Natural killer cell (primary cell): ENCODE results near the gene BNIP5. TPM values are rescaled to one million over a fixed set of nuclear protein-coding genes. Genes with fewer than 3 reads are reported as not detected.
"Not testable (repeated sequence)": the region's sequence is repeated elsewhere in the genome, so short reads cannot be mapped to it uniquely, and the experiment has no call there.

Experiments used
- ATAC-seq, 3 donors: fragments of 150-1000 bp in 2 of 3; fragments of 200-7000 bp in 1 of 3; cut with Tn5 transposase; 1 replicate in 1 of 3; 2 replicates in 2 of 3; pipeline ENCODE4 v1.10.0; 2021; ENCODE audit warnings: mild to moderate bottlenecking in 2 of 3, moderate library complexity in 2 of 3
- DNase-seq, 2 donors: peaks; one replicate each; pipeline versions ENCODE4 v3.0.0 to v3.0.0-alpha.2; 2013 to 2021; ENCODE audit warnings: mixed read lengths in 1 of 2
- H3K27ac ChIP-seq: one replicate; pipeline ENCODE4 v1.5.1; 2013; ENCODE audit warnings: mild to moderate bottlenecking, low read length
- H3K27me3 ChIP-seq: one replicate; pipeline ENCODE4 v1.6.1; 2013; ENCODE audit warnings: low read length; ENCODE audit not compliant: control insufficient read depth, insufficient read depth
- H3K36me3 ChIP-seq: one replicate; pipeline ENCODE4 v1.6.1; 2013; ENCODE audit warnings: low read length; ENCODE audit not compliant: control insufficient read depth, insufficient read depth
- H3K4me1 ChIP-seq: one replicate; pipeline ENCODE4 v1.6.1; 2013; ENCODE audit warnings: low read length; ENCODE audit not compliant: control insufficient read depth, insufficient read depth
- H3K4me3 ChIP-seq: one replicate; pipeline ENCODE4 v1.5.1; 2013; ENCODE audit warnings: low read length
- H3K9me3 ChIP-seq: one replicate; pipeline ENCODE4 v1.6.1; 2013; ENCODE audit warnings: low read length; ENCODE audit not compliant: control insufficient read depth, insufficient read depth
- H3K27ac Mint-ChIP-seq, 2 donors: one replicate each; pipeline ENCODE4 v1.8.0; 2022; ENCODE audit warnings: mild to moderate bottlenecking in 2 of 2, mixed read lengths in 2 of 2, moderate library complexity in 1 of 2
- H3K27me3 Mint-ChIP-seq, 2 donors: one replicate each; pipeline ENCODE4 v1.8.0; 2022; ENCODE audit warnings: low read depth in 2 of 2, mixed read lengths in 2 of 2
- H3K36me3 Mint-ChIP-seq: one replicate; pipeline ENCODE4 v1.8.0; 2022; ENCODE audit warnings: mixed read lengths
- H3K4me1 Mint-ChIP-seq, 2 donors: one replicate each; pipeline ENCODE4 v1.8.0; 2022; ENCODE audit warnings: mixed read lengths in 2 of 2
- H3K4me3 Mint-ChIP-seq: one replicate; pipeline ENCODE4 v1.8.0; 2022; ENCODE audit warnings: mild to moderate bottlenecking, moderate library complexity, mixed read lengths
- H3K9me3 Mint-ChIP-seq, 2 donors: one replicate each; pipeline ENCODE4 v1.8.0; 2022; ENCODE audit warnings: mixed read lengths in 2 of 2
- WGBS: methylation state at CpG from one replicate; pipeline ENCODE4 v1.1.7; 2013; ENCODE audit warnings: missing lambda C conversion rate; ENCODE audit not compliant: insufficient coverage; 5-methylcytosine and 5-hydroxymethylcytosine counted together
- intact Hi-C: fragments of 100-400 bp; cut with micrococcal nuclease; formaldehyde crosslinking; loops from one replicate; pipeline ENCODE4 v1.14.2; 2022
- total RNA-seq, 4 donors: library from RNA; stranded (reverse); fragments of 120-200 nt in 1 of 4; gene quantifications; one replicate each; pipeline versions ENCODE4 v1.2.3 to v1.2.4, GENCODE V29; 2013 to 2022
- TF ChIP-seq, protein P1 (sequence below): fragments of 200-600 bp; IDR thresholded peaks from one replicate; pipeline ENCODE4 v1.8.0; 2022; ENCODE audit warnings: antibody characterized with exemption

Gene BNIP5
- total RNA-seq, 3 donors from 2014 or later (not counting 1 experiment from before 2014, with no cell fraction given) = not detected

DNA sequence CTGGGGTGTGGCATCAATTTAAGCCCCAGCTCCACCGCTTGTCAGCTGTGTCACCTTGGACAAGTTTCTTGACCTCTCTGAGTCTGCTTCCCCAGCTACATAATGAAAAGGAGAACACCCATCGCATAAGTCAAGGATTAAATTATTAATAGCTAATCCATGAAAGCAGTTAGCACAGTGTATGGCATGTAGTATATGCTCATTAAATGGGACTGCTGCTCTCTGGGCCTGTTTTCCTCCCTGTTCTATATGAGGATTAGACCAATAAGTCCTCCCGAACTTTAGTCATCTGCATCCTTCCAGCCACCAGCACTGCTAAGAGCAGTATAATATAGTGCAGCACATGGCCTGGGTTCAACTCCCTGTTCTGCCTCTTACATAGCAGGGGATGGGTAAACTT is 31.1 kb upstream of the BNIP5 start:
- Histone ChIP-seq H3K27ac (no peak overlapping the region), H3K4me1 (peaks cover 15% of the 10 kb centered on the region), H3K9me3 (no peaks in the 10 kb centered on the region), H3K36me3 (no peaks in the 10 kb centered on the region), H3K4me3 (no peak overlapping the region), H3K27me3 (no peaks in the 10 kb centered on the region)
- DNase-seq (no peak), ATAC-seq (no peak)
- no peak overlapping the region for H3K27ac Mint-ChIP-seq
- H3K4me3 Mint-ChIP-seq = no peak overlapping the region
- no peaks in the 10 kb centered on the region for H3K9me3 Mint-ChIP-seq
- TF ChIP-seq, protein P1, sequence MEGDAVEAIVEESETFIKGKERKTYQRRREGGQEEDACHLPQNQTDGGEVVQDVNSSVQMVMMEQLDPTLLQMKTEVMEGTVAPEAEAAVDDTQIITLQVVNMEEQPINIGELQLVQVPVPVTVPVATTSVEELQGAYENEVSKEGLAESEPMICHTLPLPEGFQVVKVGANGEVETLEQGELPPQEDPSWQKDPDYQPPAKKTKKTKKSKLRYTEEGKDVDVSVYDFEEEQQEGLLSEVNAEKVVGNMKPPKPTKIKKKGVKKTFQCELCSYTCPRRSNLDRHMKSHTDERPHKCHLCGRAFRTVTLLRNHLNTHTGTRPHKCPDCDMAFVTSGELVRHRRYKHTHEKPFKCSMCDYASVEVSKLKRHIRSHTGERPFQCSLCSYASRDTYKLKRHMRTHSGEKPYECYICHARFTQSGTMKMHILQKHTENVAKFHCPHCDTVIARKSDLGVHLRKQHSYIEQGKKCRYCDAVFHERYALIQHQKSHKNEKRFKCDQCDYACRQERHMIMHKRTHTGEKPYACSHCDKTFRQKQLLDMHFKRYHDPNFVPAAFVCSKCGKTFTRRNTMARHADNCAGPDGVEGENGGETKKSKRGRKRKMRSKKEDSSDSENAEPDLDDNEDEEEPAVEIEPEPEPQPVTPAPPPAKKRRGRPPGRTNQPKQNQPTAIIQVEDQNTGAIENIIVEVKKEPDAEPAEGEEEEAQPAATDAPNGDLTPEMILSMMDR = no peak
- WGBS = 93% methylated on average over 2 of the region's 3 CpGs
- H3K27me3 Mint-ChIP-seq = peaks cover 0 to 1% of the 10 kb centered on the region in 2 donors
- peaks cover 0 to 4% of the 10 kb centered on the region in 2 donors for H3K4me1 Mint-ChIP-seq
- H3K36me3 Mint-ChIP-seq = no peaks in the 10 kb centered on the region
- intact Hi-C loops = no loop called here

- Mint-ChIP-seq H3K27ac (no peak overlapping the region), H3K9me3 (no peaks in the 10 kb centered on the region), H3K4me1 (peaks cover 0 to 15% of the 10 kb centered on the region in 2 donors), H3K27me3 (no peaks in the 10 kb centered on the region), H3K36me3 (no peaks in the 10 kb centered on the region), H3K4me3 (no peak overlapping the region)
- H3K36me3 ChIP-seq = no peaks in the 10 kb centered on the region
- no peak overlapping the region for H3K4me3 ChIP-seq
- no peak for DNase-seq
- H3K27me3 ChIP-seq = no peaks in the 10 kb centered on the region
- no peak overlapping the region for H3K27ac ChIP-seq
- WGBS = 73% methylated on average over 19 of the region's 19 CpGs
- TF ChIP-seq, protein P1 = no peak
- ATAC-seq = no peak
- peaks cover 22% of the 10 kb centered on the region for H3K4me1 ChIP-seq
- H3K9me3 ChIP-seq = no peaks in the 10 kb centered on the region
- intact Hi-C loops = loop anchor here (5.0 kb wide), 1 partner anchor 243 kb away; no protein-coding TSS in a partner anchor
Measured at GRCh38 chr6:36364669-36365479, 28.2 kb upstream of the BNIP5 start.

GRCh38 chr6:36364061-36364635 is 27.5 kb upstream of the BNIP5 start:
- H3K4me1 Mint-ChIP-seq = peaks cover 0 to 12% of the 10 kb centered on the region in 2 donors
- not testable (repeated sequence) for H3K9me3 Mint-ChIP-seq, H3K36me3 Mint-ChIP-seq, H3K27ac ChIP-seq, H3K4me3 ChIP-seq, H3K27me3 ChIP-seq, DNase-seq, ATAC-seq, H3K9me3 ChIP-seq, H3K4me3 Mint-ChIP-seq, H3K27ac Mint-ChIP-seq, H3K36me3 ChIP-seq, H3K27me3 Mint-ChIP-seq
- intact Hi-C loops = loop anchor here (5.0 kb wide), 1 partner anchor 242 kb away; no protein-coding TSS in a partner anchor
- peaks cover 16% of the 10 kb centered on the region for H3K4me1 ChIP-seq
- WGBS = 97% methylated on average over 32 of the region's 34 CpGs

DNA sequence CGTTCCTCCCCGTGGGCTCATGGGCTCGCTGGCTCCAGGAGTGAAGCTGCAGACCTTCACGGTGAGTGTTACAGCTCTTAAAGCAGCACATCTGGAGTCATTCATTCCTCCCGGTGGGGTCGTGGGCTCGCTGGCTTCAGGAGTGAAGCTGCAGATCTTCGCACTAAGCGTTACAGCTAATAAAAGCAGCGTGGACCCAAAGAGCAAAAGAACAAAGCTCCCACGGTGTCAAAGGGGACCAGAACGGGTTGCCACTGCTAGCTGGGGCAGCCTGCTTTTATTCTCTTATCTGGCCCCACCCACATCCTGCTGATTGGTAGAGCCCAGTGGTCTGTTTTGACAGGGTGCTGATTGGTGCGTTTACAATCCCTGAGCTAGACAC is 26.7 kb upstream of the BNIP5 start:
- H3K27me3 ChIP-seq, H3K4me3 Mint-ChIP-seq, H3K27me3 Mint-ChIP-seq, H3K36me3 ChIP-seq, H3K9me3 Mint-ChIP-seq, DNase-seq, ATAC-seq, H3K36me3 Mint-ChIP-seq, H3K9me3 ChIP-seq, H3K27ac Mint-ChIP-seq, H3K27ac ChIP-seq, H3K4me3 ChIP-seq: not testable (repeated sequence)
- H3K4me1 Mint-ChIP-seq = peaks cover 0 to 12% of the 10 kb centered on the region in 2 donors
- intact Hi-C loops = loop anchor here (5.0 kb wide), 1 partner anchor 241 kb away; no protein-coding TSS in a partner anchor
- WGBS = 88% methylated on average over 12 of the region's 13 CpGs
- peaks cover 15% of the 10 kb centered on the region for H3K4me1 ChIP-seq
